HG02678 (cell line): ENCODE results near the gene PLXND1.

Source experiments
- ATAC-seq: cut with Tn5 transposase; IDR thresholded peaks from one replicate; pipeline ENCODE4 v1.9.1; 2021; ENCODE audit warnings: mild to moderate bottlenecking, moderate library complexity; ENCODE audit not compliant: unreplicated experiment

Gene PLXND1

DNA sequence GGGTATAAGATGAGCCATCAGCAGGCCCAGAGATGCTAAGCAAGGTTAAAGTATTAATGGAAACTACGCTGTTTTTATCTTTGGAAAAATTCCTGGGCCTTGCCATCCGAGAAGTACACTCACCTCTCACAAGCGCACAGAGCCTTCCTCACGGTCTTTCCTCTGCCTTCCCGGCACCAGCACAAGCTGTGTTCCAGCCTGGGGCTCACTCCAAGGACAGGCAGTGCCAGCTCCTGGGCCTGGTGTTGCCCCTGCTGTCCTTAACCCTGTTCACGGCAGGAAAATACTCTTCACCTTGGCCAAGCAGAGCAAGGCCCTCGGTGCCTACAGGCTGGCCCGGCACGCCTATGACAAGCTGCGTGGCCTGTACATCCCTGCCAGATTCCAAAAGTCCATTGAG, 92.4 kb downstream of the PLXND1 start:
- no peak for ATAC-seq

DNA sequence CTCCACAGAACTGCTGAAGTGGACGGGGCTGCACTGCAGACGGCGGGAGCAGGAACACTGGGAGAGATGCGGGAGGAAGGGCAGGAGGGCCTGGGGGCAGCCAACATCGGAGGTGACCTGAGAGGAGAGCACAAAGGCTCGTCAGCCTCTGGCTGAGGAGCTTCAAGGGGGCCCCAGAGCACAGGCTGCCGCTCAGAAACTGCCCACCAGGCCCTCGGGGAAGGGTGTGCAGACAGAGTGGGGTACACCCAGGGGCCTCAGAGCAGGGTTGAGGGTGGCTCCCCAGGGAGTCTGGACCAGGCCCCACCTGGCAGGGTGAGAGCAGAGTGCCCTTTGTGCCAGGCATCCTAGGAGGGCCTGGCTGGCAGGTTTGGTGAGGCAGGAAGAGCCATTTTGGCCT, 92.8 kb downstream of the PLXND1 start:
- no peak for ATAC-seq

DNA sequence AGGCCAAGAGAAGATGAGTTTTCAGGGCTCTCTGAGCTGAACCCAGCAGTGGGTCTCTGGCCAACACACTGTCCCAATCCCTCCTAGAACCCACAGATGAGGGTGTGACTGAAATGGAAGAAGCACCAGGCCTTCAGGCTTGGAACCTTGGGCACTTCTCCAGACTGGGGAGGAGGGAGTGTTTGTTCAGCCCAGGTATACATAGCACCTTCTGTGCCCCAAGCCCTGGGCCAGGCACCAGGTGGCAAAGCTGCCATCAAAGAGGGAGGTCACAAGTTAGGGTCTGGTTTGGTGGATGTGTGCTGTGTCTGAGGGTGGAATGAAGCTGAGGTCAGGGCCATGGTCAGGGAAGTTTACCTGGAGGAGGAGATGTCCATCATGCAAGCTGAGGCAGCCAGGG, 93.9 kb downstream of the PLXND1 start:
- ATAC-seq, result no peak

DNA sequence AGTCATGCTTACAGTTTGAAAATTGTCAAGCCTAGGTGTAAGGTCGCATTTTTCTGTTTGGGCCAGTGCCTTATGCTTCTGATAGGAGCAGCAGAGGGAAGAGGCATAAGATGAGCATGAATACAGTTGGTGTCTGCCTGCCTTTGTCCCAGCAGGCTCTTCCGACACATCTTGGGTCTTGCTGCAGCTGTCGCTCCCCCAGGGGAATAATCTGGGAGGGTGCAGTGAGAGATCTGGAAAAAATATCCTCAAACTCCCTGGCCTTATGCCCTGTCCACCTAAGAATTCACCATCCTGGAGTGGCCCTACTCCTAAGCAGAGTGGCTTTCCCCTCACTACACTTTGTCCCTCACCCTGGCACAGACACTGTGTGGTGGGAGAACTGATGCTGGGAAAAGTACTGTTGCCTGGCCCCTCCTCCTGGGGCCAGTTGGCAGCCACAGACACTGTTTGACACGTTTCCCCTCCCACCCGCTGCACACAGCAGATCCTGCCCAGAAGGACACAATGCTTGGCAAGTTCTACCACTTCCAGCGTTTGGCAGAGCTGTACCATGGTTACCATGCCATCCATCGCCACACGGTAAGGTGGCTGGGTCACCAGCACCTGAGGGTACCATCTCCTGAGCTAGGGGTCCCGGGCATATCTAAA, 99.2 kb downstream of the PLXND1 start:
- no peak for ATAC-seq

DNA sequence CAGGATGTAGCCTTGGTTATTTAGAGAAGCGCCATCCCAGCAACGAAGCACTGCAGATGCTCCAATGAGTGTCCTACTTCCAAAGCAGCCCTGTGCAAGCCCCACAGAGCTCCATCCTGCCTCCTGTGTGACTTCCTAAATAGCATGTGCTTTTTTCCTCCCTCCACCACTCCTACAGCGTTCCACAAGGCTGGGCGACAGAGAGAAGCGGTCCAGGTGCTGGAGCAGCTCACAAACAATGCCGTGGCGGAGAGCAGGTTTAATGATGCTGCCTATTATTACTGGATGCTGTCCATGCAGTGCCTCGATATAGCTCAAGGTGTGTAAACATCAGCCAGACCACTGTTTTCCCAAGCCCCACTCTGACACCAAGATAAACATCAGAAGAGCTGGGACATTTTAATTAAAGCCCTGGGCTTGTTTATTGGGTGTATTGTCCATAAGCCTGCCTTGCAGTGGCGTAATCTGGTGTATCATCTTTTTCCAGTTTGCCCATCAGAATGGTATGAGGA, 100.2 kb downstream of the PLXND1 start:
- ATAC-seq, result no peak

DNA sequence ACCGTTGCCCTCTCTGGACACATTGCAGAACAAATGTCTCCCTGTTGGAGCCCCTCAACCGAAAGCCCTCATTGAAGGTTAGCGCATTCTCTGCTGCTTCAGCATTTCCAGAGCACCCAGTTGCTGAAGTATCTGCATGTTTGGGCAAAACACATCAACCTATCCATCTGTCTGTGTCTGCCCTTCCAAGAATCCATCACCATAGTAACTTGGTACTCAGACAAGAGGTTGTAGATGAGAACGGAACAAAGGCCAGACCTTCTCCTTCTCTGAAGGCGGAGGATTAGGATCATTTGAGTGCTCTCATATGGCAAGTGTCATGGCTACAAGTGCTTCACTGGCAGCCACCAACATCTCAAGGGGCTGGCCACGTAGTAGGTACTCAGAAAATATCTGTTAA, 101.1 kb downstream of the PLXND1 start:
- no peak for ATAC-seq
